ENCODE data around the gene TSPYL1. TPM values are rescaled to one million over a fixed set of nuclear protein-coding genes. Genes with fewer than 3 reads are reported as not detected.
A peak's percentile ranks its signal among the peaks of the same experiment; 100 is the strongest.

TSPYL1 gene
- total and polyA plus RNA-seq, 4 donors = 25.1 to 39.8 (median 30.2) TPM

GRCh38 chr6:116278854-116279231 is 887 bp downstream of the TSPYL1 start (continued):
- TF ChIP-seq RAD21 (IDR thresholded peaks at IDR 0.05) (no peak), NR2F2 (IDR thresholded peaks at IDR 0.05) (no peak)
- TF ChIP-seq, protein P1, sequence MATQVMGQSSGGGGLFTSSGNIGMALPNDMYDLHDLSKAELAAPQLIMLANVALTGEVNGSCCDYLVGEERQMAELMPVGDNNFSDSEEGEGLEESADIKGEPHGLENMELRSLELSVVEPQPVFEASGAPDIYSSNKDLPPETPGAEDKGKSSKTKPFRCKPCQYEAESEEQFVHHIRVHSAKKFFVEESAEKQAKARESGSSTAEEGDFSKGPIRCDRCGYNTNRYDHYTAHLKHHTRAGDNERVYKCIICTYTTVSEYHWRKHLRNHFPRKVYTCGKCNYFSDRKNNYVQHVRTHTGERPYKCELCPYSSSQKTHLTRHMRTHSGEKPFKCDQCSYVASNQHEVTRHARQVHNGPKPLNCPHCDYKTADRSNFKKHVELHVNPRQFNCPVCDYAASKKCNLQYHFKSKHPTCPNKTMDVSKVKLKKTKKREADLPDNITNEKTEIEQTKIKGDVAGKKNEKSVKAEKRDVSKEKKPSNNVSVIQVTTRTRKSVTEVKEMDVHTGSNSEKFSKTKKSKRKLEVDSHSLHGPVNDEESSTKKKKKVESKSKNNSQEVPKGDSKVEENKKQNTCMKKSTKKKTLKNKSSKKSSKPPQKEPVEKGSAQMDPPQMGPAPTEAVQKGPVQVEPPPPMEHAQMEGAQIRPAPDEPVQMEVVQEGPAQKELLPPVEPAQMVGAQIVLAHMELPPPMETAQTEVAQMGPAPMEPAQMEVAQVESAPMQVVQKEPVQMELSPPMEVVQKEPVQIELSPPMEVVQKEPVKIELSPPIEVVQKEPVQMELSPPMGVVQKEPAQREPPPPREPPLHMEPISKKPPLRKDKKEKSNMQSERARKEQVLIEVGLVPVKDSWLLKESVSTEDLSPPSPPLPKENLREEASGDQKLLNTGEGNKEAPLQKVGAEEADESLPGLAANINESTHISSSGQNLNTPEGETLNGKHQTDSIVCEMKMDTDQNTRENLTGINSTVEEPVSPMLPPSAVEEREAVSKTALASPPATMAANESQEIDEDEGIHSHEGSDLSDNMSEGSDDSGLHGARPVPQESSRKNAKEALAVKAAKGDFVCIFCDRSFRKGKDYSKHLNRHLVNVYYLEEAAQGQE (IDR thresholded peaks at IDR 0.05) = no peak

GRCh38 chr6:116278481-116278829 is 1.3 kb downstream of the TSPYL1 start:
- no peak for DNase-seq (ENCODE audit: low spot score)
- 84% methylated on average over 11 of the region's 11 CpGs for WGBS
- TF ChIP-seq CTCF (IDR thresholded peaks at IDR 0.05; ENCODE audit: low read depth, low read length, missing input control) = no peak
- Histone ChIP-seq H3K27ac (ENCODE audit: low read depth in 1 of 2, low read length in 2 of 2) (peak overlapping the region; percentile 88 to 97), H3K9ac (ENCODE audit: low read depth in 1 of 2, low read length in 2 of 2) (peak overlapping the region; percentile 5 to 81), H3K4me1 (ENCODE audit: control insufficient read depth in 4 of 4, insufficient read depth in 4 of 4, low read length in 3 of 4) (peaks cover 6 to 53% (median 38%) of the 10 kb centered on the region in 4 donors), H3K9me3 (ENCODE audit: control insufficient read depth in 4 of 4, low read length in 3 of 4) (no peaks in the 10 kb centered on the region), H3K27me3 (ENCODE audit: control insufficient read depth in 4 of 4, insufficient read depth in 4 of 4, low read length in 3 of 4) (no peaks in the 10 kb centered on the region), H3K4me3 (ENCODE audit: low read depth in 1 of 3, low read length in 3 of 3) (peak overlapping the region; percentile 78 to 93 (median 81)), H3K36me3 (ENCODE audit: control insufficient read depth in 4 of 4, insufficient read depth in 3 of 4, low read depth in 1 of 4, low read length in 3 of 4) (peaks cover 0 to 2% (median under 1%) of the 10 kb centered on the region in 4 donors)

DNA sequence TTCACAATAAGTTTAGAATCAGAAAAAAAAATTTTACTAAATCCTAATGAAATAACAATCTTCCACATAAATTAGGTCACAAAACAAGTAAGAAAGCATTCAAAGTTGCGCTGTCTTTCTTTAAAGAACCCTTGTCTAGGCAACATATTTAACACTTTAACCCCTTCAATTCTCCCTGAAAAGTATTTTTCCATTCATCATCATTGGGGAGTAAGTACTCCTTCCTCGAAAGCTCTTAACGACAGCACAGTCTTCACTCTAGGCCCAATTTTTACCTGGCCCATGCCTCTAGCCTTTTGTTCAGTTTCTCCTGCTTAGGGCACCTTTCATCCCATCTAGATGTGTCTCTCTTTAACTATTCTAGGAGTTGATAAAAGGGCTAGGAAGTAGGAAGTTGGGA is 2.6 kb downstream of the TSPYL1 start:
- DNase-seq (ENCODE audit: low spot score) = no peak
- peaks cover 0 to 7% (median 2%) of the 10 kb centered on the region in 4 donors for H3K36me3 ChIP-seq (ENCODE audit: control insufficient read depth in 4 of 4, insufficient read depth in 3 of 4, low read depth in 1 of 4, low read length in 3 of 4)
- H3K4me1 ChIP-seq (ENCODE audit: control insufficient read depth in 4 of 4, insufficient read depth in 4 of 4, low read length in 3 of 4) = peaks cover 6 to 53% (median 38%) of the 10 kb centered on the region in 4 donors
- no peak overlapping the region for H3K27ac ChIP-seq (ENCODE audit: low read depth in 1 of 2, low read length in 2 of 2)
- H3K4me3 ChIP-seq (ENCODE audit: low read depth in 1 of 3, low read length in 3 of 3) = peak overlapping the region; percentile 1 to 45 (median 37)
- 51% methylated on average over 3 of the region's 3 CpGs for WGBS
- no peaks in the 10 kb centered on the region for H3K27me3 ChIP-seq (ENCODE audit: control insufficient read depth in 4 of 4, insufficient read depth in 4 of 4, low read length in 3 of 4)
- peak overlapping the region; percentile 3 to 65 for H3K9ac ChIP-seq (ENCODE audit: low read depth in 1 of 2, low read length in 2 of 2)
- no peaks in the 10 kb centered on the region for H3K9me3 ChIP-seq (ENCODE audit: control insufficient read depth in 4 of 4, low read length in 3 of 4)
- TF ChIP-seq, protein P1 (IDR thresholded peaks at IDR 0.05) = no peak
- TF ChIP-seq EGR1 (IDR thresholded peaks at IDR 0.05; ENCODE audit: low read depth in 2 of 2) (no peak), JUND (IDR thresholded peaks at IDR 0.05) (no peak), YY1 (IDR thresholded peaks at IDR 0.05) (no peak), CTCF (IDR thresholded peaks at IDR 0.05; ENCODE audit: low read depth, low read length, missing input control) (no peak), NR2F2 (IDR thresholded peaks at IDR 0.05) (no peak), SP1 (IDR thresholded peaks at IDR 0.05) (no peak), HNF4A (conservative IDR thresholded peaks at IDR 0.05) (no peak), FOXA2 (IDR thresholded peaks at IDR 0.05) (no peak), TAF1 (conservative IDR thresholded peaks at IDR 0.05) (no peak), RAD21 (IDR thresholded peaks at IDR 0.05) (no peak), RXRA (IDR thresholded peaks at IDR 0.05) (no peak), HNF4G (IDR thresholded peaks at IDR 0.05) (no peak), ZBTB33 (IDR thresholded peaks at IDR 0.05) (no peak), FOXA1 (IDR thresholded peaks at IDR 0.05) (no peak), GABPA (IDR thresholded peaks at IDR 0.05 in 1 of 2, conservative IDR thresholded peaks at IDR 0.05 in 1 of 2) (no peak), ATF3 (IDR thresholded peaks at IDR 0.05) (no peak)

All from liver (tissue), 9 donors.